Measurements from ENCODE around the gene DIO1.
"Not testable (repeated sequence)": the region's sequence is repeated elsewhere in the genome, so short reads cannot be mapped to it uniquely, and the experiment has no call there.

DNA sequence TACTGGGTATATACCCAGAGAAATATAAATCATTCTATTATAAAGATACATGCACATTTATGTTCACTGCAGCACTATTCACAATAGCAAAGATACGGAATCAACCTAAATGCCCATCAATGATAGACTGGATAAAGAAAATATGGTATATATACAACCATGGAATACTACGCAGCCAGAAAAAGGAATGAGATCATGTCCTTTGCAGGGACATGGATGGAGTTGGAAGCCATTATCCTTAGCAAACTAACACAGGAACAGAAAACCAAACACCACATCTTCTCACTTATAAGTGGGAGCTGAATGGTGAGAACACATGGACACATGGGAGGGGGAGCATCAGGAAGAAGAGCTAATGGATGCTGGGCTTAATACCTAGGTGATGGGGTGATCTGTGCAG lies 12.1 kb upstream of the DIO1 start:
- TF ChIP-seq, protein P1, sequence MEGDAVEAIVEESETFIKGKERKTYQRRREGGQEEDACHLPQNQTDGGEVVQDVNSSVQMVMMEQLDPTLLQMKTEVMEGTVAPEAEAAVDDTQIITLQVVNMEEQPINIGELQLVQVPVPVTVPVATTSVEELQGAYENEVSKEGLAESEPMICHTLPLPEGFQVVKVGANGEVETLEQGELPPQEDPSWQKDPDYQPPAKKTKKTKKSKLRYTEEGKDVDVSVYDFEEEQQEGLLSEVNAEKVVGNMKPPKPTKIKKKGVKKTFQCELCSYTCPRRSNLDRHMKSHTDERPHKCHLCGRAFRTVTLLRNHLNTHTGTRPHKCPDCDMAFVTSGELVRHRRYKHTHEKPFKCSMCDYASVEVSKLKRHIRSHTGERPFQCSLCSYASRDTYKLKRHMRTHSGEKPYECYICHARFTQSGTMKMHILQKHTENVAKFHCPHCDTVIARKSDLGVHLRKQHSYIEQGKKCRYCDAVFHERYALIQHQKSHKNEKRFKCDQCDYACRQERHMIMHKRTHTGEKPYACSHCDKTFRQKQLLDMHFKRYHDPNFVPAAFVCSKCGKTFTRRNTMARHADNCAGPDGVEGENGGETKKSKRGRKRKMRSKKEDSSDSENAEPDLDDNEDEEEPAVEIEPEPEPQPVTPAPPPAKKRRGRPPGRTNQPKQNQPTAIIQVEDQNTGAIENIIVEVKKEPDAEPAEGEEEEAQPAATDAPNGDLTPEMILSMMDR (IDR thresholded peaks at IDR 0.05): not testable (repeated sequence)
- TF ChIP-seq MEF2A (IDR thresholded peaks at IDR 0.05; ENCODE audit: borderline replicate concordance, low read depth); POLR2AphosphoS5 (IDR thresholded peaks at IDR 0.05; ENCODE audit: low read depth, low read length); TAF1 (IDR thresholded peaks at IDR 0.05; ENCODE audit: borderline replicate concordance, low read depth, low read length); CHD2 (IDR thresholded peaks at IDR 0.05; ENCODE audit: low read length, partially characterized antibody): not testable (repeated sequence)
- TF ChIP-seq, protein P2, sequence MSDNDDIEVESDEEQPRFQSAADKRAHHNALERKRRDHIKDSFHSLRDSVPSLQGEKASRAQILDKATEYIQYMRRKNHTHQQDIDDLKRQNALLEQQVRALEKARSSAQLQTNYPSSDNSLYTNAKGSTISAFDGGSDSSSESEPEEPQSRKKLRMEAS (IDR thresholded peaks at IDR 0.05; ENCODE audit: low read depth): not testable (repeated sequence)

Measured in SK-N-SH (cell line).